Stimulated activated naive CD8-positive, alpha-beta T cell treated with anti-CD3 and anti-CD28 coated beads, Interleukin-15, amount 100 ng/mL, for 72 hours (primary cell): Measurements from ENCODE around the gene PCBP4.
"Not testable (repeated sequence)": the region's sequence is repeated elsewhere in the genome, so short reads cannot be mapped to it uniquely, and the experiment has no call there.

Experiments used
- ATAC-seq: fragments of 150-1000 bp; cut with Tn5 transposase; 2 replicates; pipeline ENCODE4 v1.10.0; 2021; ENCODE audit warnings: mild to moderate bottlenecking, moderate library complexity
- DNase-seq, 2 donors: peaks; one replicate each; pipeline ENCODE4 v3.0.0; 2021 to 2022
- H3K27ac Mint-ChIP-seq, 2 donors: one replicate each; pipeline ENCODE4 v1.8.0; 2022; ENCODE audit warnings: mild to moderate bottlenecking in 2 of 2, mixed read lengths in 2 of 2, moderate library complexity in 2 of 2
- H3K27me3 Mint-ChIP-seq: one replicate; pipeline ENCODE4 v1.8.0; 2022; ENCODE audit warnings: mixed read lengths
- H3K4me1 Mint-ChIP-seq: one replicate; pipeline ENCODE4 v1.8.0; 2022; ENCODE audit warnings: mild to moderate bottlenecking, mixed read lengths
- H3K4me3 Mint-ChIP-seq, 2 donors: one replicate each; pipeline ENCODE4 v1.8.0; 2022; ENCODE audit warnings: mild to moderate bottlenecking in 2 of 2, mixed read lengths in 2 of 2, moderate library complexity in 1 of 2
- H3K9me3 Mint-ChIP-seq, 2 donors: one replicate each; pipeline ENCODE4 v1.8.0; 2022; ENCODE audit warnings: mixed read lengths in 2 of 2

The PCBP4 gene

DNA sequence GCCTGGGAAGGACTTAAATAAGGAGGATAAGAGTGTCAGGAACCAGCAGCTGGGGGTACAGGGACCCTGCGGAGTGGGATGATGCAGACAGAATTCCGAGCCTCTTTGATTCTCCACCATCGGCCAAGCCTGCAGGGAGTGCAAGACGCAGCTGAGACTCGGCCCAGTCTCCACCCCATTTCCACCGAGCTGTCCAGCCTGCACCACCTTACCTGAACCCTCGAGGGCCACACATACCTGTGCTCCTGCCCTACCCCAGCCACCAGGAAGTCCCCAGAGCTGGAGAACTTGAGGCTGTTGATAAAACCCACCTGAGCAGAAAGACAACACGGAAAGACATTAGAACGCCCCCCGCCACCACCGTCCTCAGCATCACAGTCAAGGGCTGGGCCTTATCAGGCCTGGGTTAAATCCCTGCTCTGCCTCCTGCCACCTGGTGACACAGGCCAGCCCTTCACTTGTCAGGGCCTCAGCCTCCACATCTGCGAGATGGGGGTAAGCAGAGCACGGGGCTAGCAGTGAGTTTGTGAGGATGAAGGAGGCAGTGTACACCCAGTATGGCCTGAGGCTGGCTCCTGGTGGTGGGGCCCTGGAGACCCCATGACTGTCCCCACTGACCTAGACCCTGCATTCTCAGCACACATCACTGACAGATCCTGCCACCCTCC is 33.6 kb downstream of the PCBP4 start:
- peaks cover 16% of the 10 kb centered on the region for H3K4me1 Mint-ChIP-seq
- no peaks in the 10 kb centered on the region for H3K27me3 Mint-ChIP-seq
- H3K9me3 Mint-ChIP-seq, result no peaks in the 10 kb centered on the region
- no peak overlapping the region for H3K4me3 Mint-ChIP-seq
- ATAC-seq (no peak), DNase-seq (no peak)
- H3K27ac Mint-ChIP-seq, result peak overlapping the region in 1 of 2 donors; percentile 72

DNA sequence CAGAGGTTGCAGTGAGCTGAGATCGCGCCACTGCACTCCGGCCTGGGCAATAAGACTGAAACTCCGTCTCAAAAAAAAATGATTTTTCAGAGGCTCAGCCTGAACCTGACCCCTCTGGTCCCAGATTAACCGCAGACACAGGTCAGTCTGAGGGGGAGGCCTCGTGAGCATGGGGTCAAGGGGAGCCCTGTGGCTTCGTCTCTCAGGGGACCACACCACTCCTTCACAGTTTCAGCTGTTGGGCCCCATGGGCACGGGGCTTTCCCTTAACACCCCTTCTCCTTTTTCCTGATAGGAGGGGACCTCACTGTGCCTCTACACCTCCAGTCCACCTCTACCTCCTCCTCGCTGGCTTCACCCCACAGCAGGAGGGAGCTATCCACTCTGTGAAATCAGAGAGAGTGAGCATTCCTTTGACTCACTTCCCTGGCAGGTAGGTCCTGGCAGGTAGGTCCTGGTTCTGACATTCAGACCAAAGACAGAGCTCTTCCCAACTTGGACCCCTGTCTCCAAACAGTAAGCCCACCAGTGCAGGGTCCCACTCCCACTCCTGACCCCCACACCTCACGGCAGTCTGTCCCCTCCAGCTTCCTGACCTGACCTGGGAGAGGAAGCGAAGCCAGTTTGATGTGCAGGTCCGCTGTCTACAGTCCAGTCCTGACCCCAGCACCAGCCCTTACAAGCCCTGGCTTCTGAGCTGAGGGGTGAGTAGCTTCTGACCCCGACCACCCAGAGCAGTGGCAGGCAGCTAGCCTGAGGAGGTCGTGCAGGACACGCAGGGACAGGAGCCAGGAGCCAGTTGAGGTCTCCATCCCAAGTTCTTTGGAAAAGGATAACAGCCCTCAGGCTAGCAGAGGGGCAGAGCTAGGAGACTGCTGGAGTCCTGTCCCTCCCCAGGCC is 34.5 kb downstream of the PCBP4 start:
- H3K9me3 Mint-ChIP-seq, result no peaks in the 10 kb centered on the region
- DNase-seq (no peak), ATAC-seq (no peak)
- H3K4me3 Mint-ChIP-seq, result no peak overlapping the region
- peaks cover 7% of the 10 kb centered on the region for H3K4me1 Mint-ChIP-seq
- H3K27me3 Mint-ChIP-seq, result no peaks in the 10 kb centered on the region
- no peak overlapping the region for H3K27ac Mint-ChIP-seq

DNA sequence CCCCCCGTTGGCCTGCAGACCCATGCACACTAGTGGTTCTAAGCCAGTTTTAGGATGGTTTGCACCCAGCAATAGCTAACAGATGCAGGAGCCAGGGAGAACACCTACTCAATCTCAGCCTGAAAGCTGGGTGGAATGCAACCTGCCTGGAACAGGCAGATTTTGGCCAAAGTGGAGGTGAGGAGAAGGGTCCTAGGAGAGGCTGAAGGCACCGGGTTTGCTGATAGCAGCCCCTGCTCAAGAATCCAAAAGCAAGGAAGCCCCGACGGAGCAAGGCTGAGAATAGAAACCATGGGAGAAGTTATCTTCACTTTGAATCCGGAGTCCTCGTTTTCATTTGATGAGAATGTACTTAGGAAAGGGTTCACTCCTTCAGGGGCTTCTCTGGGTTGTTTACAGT is 35.5 kb downstream of the PCBP4 start:
- DNase-seq, result no peak
- Mint-ChIP-seq H3K4me1 (no peaks in the 10 kb centered on the region), H3K27me3 (no peaks in the 10 kb centered on the region), H3K9me3 (no peaks in the 10 kb centered on the region), H3K4me3 (no peak overlapping the region), H3K27ac (no peak overlapping the region)
- no peak for ATAC-seq

DNA sequence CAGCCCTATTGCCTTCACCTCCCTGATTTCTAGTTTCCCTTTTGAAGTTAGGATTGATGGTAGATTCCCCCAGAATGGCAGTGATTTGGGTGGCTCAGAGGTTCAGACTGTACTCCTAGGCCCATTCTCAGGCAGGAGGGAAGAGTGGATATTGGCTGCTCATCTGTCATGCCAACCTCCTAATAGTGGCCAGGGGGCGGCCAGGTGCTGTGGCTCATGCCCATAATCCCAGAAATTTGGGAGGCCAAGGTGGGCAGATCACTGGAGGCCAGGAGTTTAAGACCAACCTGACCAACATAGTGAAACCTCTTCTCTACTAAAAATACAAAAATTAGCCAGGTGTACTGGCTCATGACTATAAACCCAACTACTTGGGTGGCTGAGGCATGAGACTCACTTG is 36.8 kb downstream of the PCBP4 start:
- H3K27me3 Mint-ChIP-seq, result no peaks in the 10 kb centered on the region
- no peak for DNase-seq
- no peaks in the 10 kb centered on the region for H3K4me1 Mint-ChIP-seq
- H3K9me3 Mint-ChIP-seq, result no peaks in the 10 kb centered on the region
- no peak for ATAC-seq
- no peak overlapping the region for H3K27ac Mint-ChIP-seq
- H3K4me3 Mint-ChIP-seq, result no peak overlapping the region

DNA sequence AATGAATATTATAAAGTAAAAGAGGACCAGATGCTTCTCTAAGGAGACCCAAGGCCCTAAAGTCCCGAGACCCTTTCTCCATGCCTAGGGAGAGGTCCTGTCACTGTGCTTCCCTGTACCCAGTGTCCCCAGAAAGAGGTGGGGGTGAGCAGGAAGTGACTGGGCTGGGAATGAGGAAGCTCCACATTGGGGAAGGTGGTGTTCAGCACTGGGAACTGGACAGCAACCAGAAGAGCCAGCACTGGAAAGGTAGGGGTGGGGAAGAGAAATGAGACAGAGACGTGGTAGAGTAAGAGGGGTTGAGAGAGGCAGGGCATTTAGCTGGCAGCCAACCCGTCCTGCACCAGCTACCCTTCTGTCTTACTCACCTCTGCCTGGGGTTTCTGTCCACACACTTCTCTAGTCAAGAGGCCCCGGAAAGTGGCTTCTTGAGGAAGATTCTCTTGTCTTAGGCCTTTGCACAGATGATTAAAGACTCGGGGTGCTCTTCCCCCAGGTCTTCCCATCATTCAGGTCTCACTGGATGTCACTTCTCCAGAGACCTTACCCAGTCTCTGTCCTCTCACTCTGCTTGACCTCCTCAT is 37.7 kb downstream of the PCBP4 start:
- Mint-ChIP-seq H3K27me3 (no peaks in the 10 kb centered on the region), H3K9me3 (no peaks in the 10 kb centered on the region), H3K4me1 (no peaks in the 10 kb centered on the region), H3K27ac (no peak overlapping the region), H3K4me3 (no peak overlapping the region)
- no peak for ATAC-seq
- DNase-seq, result no peak

DNA sequence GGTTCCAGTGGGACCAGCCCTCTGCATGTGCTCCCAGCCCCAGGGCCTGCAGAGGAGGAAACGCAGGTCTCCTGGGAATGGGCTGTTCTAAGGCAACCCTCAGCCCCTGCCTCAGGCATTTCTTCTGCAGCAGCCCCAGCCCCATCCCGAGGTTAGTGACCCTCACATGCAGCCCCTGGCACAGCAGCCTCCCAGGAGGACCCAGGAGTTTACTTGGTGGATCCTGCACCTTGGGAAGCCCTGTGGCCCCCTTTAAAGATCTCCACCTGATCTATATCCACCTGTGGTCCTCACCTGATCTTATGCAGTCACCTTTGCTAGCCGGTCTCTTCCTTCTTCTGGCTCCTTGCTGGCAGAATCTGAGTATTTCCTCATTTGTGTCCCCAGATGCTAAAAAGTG is 38.3 kb downstream of the PCBP4 start:
- H3K4me1 Mint-ChIP-seq, DNase-seq, ATAC-seq, H3K27ac Mint-ChIP-seq, H3K27me3 Mint-ChIP-seq, H3K9me3 Mint-ChIP-seq, H3K4me3 Mint-ChIP-seq: not testable (repeated sequence)

DNA sequence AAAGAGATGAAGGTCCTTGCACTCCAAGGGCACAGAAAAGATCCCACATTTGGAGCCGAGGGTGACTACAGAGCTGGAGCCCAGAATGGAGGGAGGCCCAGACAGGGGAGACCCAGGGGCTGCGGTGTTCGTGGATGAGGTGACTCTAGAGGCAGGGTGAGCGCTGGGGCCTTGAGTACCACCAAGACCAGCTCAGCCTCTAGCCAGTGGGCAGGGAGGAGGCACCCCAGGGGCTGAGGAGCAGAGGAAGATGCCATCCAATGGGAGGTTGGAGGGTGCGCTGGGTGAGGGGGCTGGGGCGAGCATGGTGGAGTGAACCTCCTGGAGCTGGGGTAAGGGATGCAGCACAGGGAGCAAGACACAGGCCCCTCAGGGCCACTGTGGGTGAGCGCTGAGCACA is 38.8 kb downstream of the PCBP4 start:
- DNase-seq (no peak), ATAC-seq (no peak)
- Mint-ChIP-seq H3K9me3 (no peaks in the 10 kb centered on the region), H3K27me3 (no peaks in the 10 kb centered on the region), H3K27ac (no peak overlapping the region), H3K4me1 (no peaks in the 10 kb centered on the region), H3K4me3 (no peak overlapping the region)

DNA sequence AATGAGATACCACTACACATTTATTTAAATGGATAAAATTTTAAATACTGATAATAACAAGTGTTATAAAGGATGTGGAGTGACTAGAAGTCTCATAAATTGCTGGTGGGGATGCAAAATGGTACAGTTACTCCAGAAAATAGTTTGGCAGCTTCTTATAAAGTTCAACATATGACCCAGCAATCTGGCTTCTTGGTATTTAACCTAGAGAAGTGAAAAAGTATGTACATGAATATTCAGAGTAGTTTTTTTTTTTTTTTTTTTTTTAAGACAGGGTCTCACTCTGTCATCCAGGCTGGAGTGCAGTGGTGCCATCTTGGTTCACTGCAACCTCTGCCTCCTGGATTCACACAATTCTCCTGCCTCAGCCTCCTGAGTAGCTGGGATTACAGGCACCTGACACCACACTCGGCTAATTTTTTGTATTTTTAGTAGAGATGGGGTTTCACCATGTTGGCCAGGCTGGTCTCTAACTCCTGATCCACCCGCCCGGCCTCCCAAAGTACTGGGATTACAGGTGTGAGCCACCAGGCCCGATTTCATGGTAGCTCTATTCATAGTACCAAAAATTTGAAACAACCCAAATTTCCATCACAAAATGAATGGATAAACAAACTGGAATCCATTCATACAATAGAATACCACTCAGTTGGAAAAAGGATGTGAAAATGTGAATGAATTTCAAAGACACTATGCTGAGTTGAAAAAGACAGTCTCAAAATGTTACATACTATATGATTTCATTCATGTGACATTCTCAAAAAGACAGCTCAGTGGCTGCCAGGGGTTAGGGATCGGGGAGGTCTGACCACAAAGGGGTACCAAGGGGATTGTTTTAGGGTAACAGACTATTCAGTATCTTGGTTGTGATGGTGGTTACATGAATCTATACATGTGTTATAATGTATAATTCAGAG is 39.9 kb downstream of the PCBP4 start:
- ATAC-seq (no peak), DNase-seq (no peak)
- Mint-ChIP-seq H3K4me3 (no peak overlapping the region), H3K27me3 (no peaks in the 10 kb centered on the region), H3K27ac (no peak overlapping the region), H3K4me1 (no peaks in the 10 kb centered on the region), H3K9me3 (no peaks in the 10 kb centered on the region)

DNA sequence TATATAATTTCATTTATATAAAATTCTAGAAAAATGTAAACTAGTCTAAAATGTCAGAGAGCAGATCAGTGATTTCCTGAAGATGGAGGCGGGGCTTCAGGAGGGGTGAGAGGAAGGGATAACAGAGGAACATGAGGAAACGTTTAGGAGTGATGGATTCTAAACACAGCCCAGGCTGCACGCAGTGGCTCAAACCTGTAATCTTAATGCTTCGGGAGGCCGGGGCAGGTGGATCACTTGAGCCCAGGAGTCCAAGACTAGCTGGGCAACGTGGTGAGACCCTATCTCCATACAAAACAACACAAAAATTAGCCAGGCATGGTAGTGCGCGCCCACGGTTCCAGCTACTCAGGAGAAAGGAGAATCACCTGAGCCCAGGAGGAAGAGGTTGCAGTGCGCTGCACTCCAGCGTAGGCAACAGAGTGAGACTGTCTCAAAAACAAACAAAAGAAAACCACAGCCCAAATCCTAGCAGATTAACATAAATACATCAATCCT is 46.1 kb downstream of the PCBP4 start:
- ATAC-seq (no peak), DNase-seq (no peak)
- Mint-ChIP-seq H3K9me3 (no peaks in the 10 kb centered on the region), H3K27ac (no peak overlapping the region), H3K4me1 (no peaks in the 10 kb centered on the region), H3K27me3 (no peaks in the 10 kb centered on the region), H3K4me3 (no peak overlapping the region)

DNA sequence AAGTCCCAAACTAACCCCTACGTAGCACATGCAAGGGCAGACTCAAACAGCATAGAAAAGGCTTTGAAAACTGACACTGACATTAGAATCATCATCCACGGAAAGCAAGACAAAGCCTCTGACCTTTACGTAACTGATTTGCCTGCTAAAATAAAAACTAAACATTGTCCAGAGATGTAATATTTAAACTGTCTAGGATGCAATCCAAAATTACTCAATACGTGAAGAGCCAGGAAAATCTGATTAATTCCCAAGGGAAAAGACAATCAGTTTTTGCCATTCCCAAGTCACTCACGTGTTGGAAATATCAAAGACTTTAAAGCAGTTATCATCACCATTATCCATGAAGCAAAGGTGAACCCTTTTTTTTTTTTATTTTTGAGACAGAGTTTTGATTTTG is 50.8 kb downstream of the PCBP4 start:
- ATAC-seq, result no peak
- no peaks in the 10 kb centered on the region for H3K27me3 Mint-ChIP-seq

DNA sequence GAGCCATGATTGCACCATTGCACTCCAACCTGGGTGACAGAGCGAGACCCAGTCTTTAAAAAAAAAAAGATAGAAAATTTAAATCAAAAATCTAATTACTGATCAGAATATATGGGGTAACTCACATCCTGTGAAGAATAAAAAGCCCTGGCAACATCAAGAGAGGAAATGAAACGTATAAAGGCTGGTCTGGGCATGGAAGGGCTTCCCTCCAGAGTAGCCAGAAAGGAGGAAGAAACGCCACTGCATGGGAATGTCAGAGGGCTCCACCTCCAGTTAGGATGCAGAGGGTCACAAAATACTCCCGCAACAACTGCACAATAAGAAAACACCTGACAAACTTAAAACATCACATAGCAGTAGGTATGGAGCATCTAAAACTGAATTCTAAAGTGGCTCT is 59.2 kb downstream of the PCBP4 start:
- no peak overlapping the region for H3K27ac Mint-ChIP-seq
- H3K27me3 Mint-ChIP-seq, result peaks cover 36% of the 10 kb centered on the region
- no peak overlapping the region for H3K4me3 Mint-ChIP-seq
- no peak for DNase-seq
- no peaks in the 10 kb centered on the region for H3K4me1 Mint-ChIP-seq
- ATAC-seq, result no peak
- peaks cover 22 to 50% of the 10 kb centered on the region in 2 donors for H3K9me3 Mint-ChIP-seq

More for the DNA sequence above, 50.8 kb downstream of the PCBP4 start:
- H3K9me3 Mint-ChIP-seq, result no peaks in the 10 kb centered on the region
- no peaks in the 10 kb centered on the region for H3K4me1 Mint-ChIP-seq
- H3K27ac Mint-ChIP-seq, result no peak overlapping the region
- DNase-seq, result no peak
- no peak overlapping the region for H3K4me3 Mint-ChIP-seq
